ENCODE measurements around the gene CASP9.

DNA sequence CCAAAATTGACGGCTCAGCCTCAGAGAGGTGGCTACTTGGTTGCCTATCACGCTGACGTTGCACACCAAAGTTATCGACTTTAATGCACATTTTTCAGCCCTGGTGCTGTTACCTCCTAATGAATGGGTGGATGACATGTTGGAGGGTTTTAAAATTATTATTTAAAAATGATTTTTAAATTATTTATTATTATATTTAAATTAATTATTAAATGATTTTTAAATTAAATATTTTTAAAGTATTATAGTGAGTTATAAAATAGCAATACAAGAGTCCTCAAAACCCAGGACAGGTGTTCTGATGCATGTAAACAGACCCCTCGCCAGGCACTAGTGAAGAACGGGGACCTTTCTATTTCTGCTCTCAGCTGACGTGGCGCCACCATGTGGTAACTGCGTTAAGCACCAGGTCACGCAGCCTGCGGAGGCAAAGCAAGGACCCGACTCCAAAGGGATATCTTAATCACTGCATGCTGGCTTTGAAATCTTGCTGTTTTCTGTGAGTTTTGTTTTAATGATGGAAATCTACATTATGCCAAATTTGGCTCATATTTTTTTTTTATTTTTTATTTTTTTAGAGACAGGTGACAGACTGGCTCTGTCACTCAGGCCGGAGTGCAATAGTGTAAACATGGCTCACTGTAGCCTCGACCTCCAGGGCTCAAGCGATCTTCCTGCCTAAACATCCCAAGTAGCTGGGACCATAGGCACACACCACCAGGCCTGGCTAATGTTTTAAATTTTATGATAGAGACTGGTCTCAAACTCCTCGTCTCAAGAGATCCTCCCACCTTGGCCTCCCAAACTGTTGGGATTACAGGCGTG lies 22.6 kb downstream of the CASP9 start:
- peak in 1 of 3 experiments; percentile 7 for TF ChIP-seq CTCF (IDR thresholded peaks at IDR 0.05)
- no peak for TF ChIP-seq POLR2A (IDR thresholded peaks at IDR 0.05)
- TF ChIP-seq POLR2AphosphoS5 (IDR thresholded peaks at IDR 0.05; ENCODE audit: insufficient read depth in 1 of 2, low read depth in 1 of 2), result no peak

All from vagina (tissue), 2 donors.